Testis (tissue), 2 donors: ENCODE measurements around the gene LRRFIP2.

ENCODE experiments used
- CTCF ChIP-seq, 3 experiments: fragments of 450-650 bp in 2 of 3; fragments of 200-600 bp in 1 of 3; sonication (generic) in 1 of 3; IDR thresholded peaks; one replicate each; pipeline ENCODE4 v1.5.1; 2016 to 2019; ENCODE audit warnings: antibody characterized with exemption in 3 of 3, mild to moderate bottlenecking in 2 of 3, moderate library complexity in 1 of 3
- POLR2A ChIP-seq: fragments of 450-650 bp; IDR thresholded peaks from one replicate; pipeline ENCODE4 v1.6.1; 2017; ENCODE audit warnings: antibody characterized with exemption, mild to moderate bottlenecking, moderate library complexity

GRCh38 chr3:37137516-37137915 lies 36.9 kb downstream of the LRRFIP2 start:
- TF ChIP-seq CTCF (IDR thresholded peaks at IDR 0.05) (no peak), POLR2A (no peak)
